IPS-20b (cell line): ENCODE measurements around the gene ACOX2.
A peak's percentile ranks its signal among the peaks of the same experiment; 100 is the strongest.

ENCODE experiments used
- H3K27ac ChIP-seq: one replicate; pipeline ENCODE4 v1.5.1; 2013; ENCODE audit warnings: low read length
- H3K27me3 ChIP-seq: 2 replicates; pipeline ENCODE4 v1.6.1; 2013; ENCODE audit warnings: mild to moderate bottlenecking, low read length, inconsistent platforms; ENCODE audit not compliant: insufficient read depth
- H3K36me3 ChIP-seq: 2 replicates; pipeline ENCODE4 v1.6.1; 2013; ENCODE audit warnings: low read depth, mild to moderate bottlenecking, inconsistent platforms, low read length, moderate library complexity; ENCODE audit not compliant: insufficient read depth
- H3K4me1 ChIP-seq: 2 replicates; pipeline ENCODE4 v1.6.1; 2013; ENCODE audit warnings: mild to moderate bottlenecking, control low read depth, inconsistent platforms, low read length, moderate library complexity; ENCODE audit not compliant: insufficient read depth
- H3K4me3 ChIP-seq: 2 replicates; pipeline ENCODE4 v1.5.1; 2013; ENCODE audit warnings: mild to moderate bottlenecking, low read length, inconsistent platforms
- H3K9ac ChIP-seq: 2 replicates; pipeline ENCODE4 v1.6.1; 2013; ENCODE audit warnings: low read depth, mild to moderate bottlenecking, inconsistent platforms, low read length, moderate library complexity
- H3K9me3 ChIP-seq: 2 replicates; pipeline ENCODE4 v1.6.1; 2013; ENCODE audit warnings: mild to moderate bottlenecking, low read depth, low read length, inconsistent platforms; ENCODE audit not compliant: insufficient read depth

Gene ACOX2

GRCh38 chr3:58565621-58566397 lies 28.8 kb upstream of the ACOX2 start:
- peak overlapping the region; percentile 37; the same call in 1 of the 2 replicates for H3K9ac ChIP-seq
- no peaks in the 10 kb centered on the region for H3K36me3 ChIP-seq
- H3K9me3 ChIP-seq: no peaks in the 10 kb centered on the region
- H3K4me3 ChIP-seq: no peak overlapping the region
- H3K4me1 ChIP-seq: peaks cover 12% of the 10 kb centered on the region; the same call in 1 of the 2 replicates
- H3K27me3 ChIP-seq: no peaks in the 10 kb centered on the region
- H3K27ac ChIP-seq: no peak overlapping the region

- H3K27me3 ChIP-seq: no peaks in the 10 kb centered on the region
- H3K9me3 ChIP-seq: no peaks in the 10 kb centered on the region
- H3K4me1 ChIP-seq: peaks cover 12% of the 10 kb centered on the region; the same call in 1 of the 2 replicates
- no peak overlapping the region for H3K27ac ChIP-seq
- no peak overlapping the region for H3K4me3 ChIP-seq
- H3K9ac ChIP-seq: no peak overlapping the region
- no peaks in the 10 kb centered on the region for H3K36me3 ChIP-seq
Measured at GRCh38 chr3:58564456-58565160, 27.6 kb upstream of the ACOX2 start.

- H3K27ac ChIP-seq: no peak overlapping the region
- no peak overlapping the region for H3K9ac ChIP-seq
- H3K4me1 ChIP-seq: peaks cover 12% of the 10 kb centered on the region; the same call in 1 of the 2 replicates
- H3K36me3 ChIP-seq: no peaks in the 10 kb centered on the region
- no peaks in the 10 kb centered on the region for H3K9me3 ChIP-seq
- no peak overlapping the region for H3K4me3 ChIP-seq
- H3K27me3 ChIP-seq: no peaks in the 10 kb centered on the region
Measured at GRCh38 chr3:58564054-58564453, 27.1 kb upstream of the ACOX2 start.

GRCh38 chr3:58563386-58564035 lies 26.5 kb upstream of the ACOX2 start:
- Histone ChIP-seq H3K4me3 (no peak overlapping the region), H3K9me3 (no peaks in the 10 kb centered on the region), H3K9ac (no peak overlapping the region), H3K36me3 (no peaks in the 10 kb centered on the region), H3K27me3 (no peaks in the 10 kb centered on the region), H3K4me1 (peaks cover 12% of the 10 kb centered on the region; the same call in 1 of the 2 replicates), H3K27ac (no peak overlapping the region)

- Histone ChIP-seq H3K9me3 (no peaks in the 10 kb centered on the region), H3K4me3 (no peak overlapping the region), H3K27me3 (no peaks in the 10 kb centered on the region), H3K4me1 (peaks cover 12% of the 10 kb centered on the region; the same call in 1 of the 2 replicates), H3K9ac (no peak overlapping the region), H3K27ac (no peak overlapping the region), H3K36me3 (no peaks in the 10 kb centered on the region)
Measured at GRCh38 chr3:58562498-58562897, 25.5 kb upstream of the ACOX2 start.

- Histone ChIP-seq H3K9ac (no peak overlapping the region), H3K4me1 (peaks cover 5% of the 10 kb centered on the region; the same call in 1 of the 2 replicates), H3K36me3 (no peaks in the 10 kb centered on the region), H3K9me3 (no peaks in the 10 kb centered on the region), H3K27ac (no peak overlapping the region), H3K27me3 (no peaks in the 10 kb centered on the region), H3K4me3 (no peak overlapping the region)
Measured at GRCh38 chr3:58560771-58561311, 23.9 kb upstream of the ACOX2 start.

- no peak overlapping the region for H3K4me3 ChIP-seq
Measured at GRCh38 chr3:58559586-58559985, 22.6 kb upstream of the ACOX2 start.

GRCh38 chr3:58557491-58557890 lies 20.5 kb upstream of the ACOX2 start:
- Histone ChIP-seq H3K9me3 (peaks cover 4% of the 10 kb centered on the region; the same call in 1 of the 2 replicates), H3K27ac (no peak overlapping the region), H3K9ac (no peak overlapping the region), H3K27me3 (no peaks in the 10 kb centered on the region), H3K4me1 (no peaks in the 10 kb centered on the region), H3K36me3 (no peaks in the 10 kb centered on the region), H3K4me3 (no peak overlapping the region)

More at GRCh38 chr3:58559586-58559985, 22.6 kb upstream of the ACOX2 start:
- Histone ChIP-seq H3K4me1 (no peaks in the 10 kb centered on the region), H3K36me3 (no peaks in the 10 kb centered on the region), H3K27me3 (no peaks in the 10 kb centered on the region), H3K9me3 (no peaks in the 10 kb centered on the region), H3K27ac (no peak overlapping the region), H3K9ac (no peak overlapping the region)

GRCh38 chr3:58556761-58557221 lies 19.8 kb upstream of the ACOX2 start:
- H3K27ac ChIP-seq: no peak overlapping the region
- H3K27me3 ChIP-seq: no peaks in the 10 kb centered on the region
- no peaks in the 10 kb centered on the region for H3K36me3 ChIP-seq
- H3K9ac ChIP-seq: no peak overlapping the region
- H3K4me3 ChIP-seq: no peak overlapping the region
- H3K4me1 ChIP-seq: no peaks in the 10 kb centered on the region
- H3K9me3 ChIP-seq: peaks cover 4% of the 10 kb centered on the region

- Histone ChIP-seq H3K4me3 (no peak overlapping the region), H3K27me3 (no peaks in the 10 kb centered on the region), H3K4me1 (no peaks in the 10 kb centered on the region), H3K27ac (no peak overlapping the region), H3K9ac (no peak overlapping the region), H3K36me3 (no peaks in the 10 kb centered on the region), H3K9me3 (peaks cover 9% of the 10 kb centered on the region)
Measured at GRCh38 chr3:58556001-58556400, 19.0 kb upstream of the ACOX2 start.

GRCh38 chr3:58555203-58555602 lies 18.2 kb upstream of the ACOX2 start:
- Histone ChIP-seq H3K36me3 (no peaks in the 10 kb centered on the region), H3K4me1 (no peaks in the 10 kb centered on the region), H3K9me3 (peaks cover 9% of the 10 kb centered on the region), H3K9ac (no peak overlapping the region), H3K27ac (no peak overlapping the region), H3K27me3 (no peaks in the 10 kb centered on the region), H3K4me3 (no peak overlapping the region)
